Measurements from ENCODE around the gene BRME1. TPM values are rescaled to one million over a fixed set of nuclear protein-coding genes. Genes with fewer than 3 reads are reported as not detected.

Gene BRME1
- total RNA-seq, 1 donor from 2014 or later, result 3.7 TPM

- Mint-ChIP-seq H3K9me3 (ENCODE audit: unreplicated experiment) (no peaks in the 10 kb centered on the region), H3K4me1 (ENCODE audit: unreplicated experiment) (peaks cover 4% of the 10 kb centered on the region), H3K36me3 (ENCODE audit: unreplicated experiment) (no peaks in the 10 kb centered on the region), H3K27me3 (ENCODE audit: unreplicated experiment) (no peaks in the 10 kb centered on the region), H3K27ac (ENCODE audit: unreplicated experiment) (no peak overlapping the region), H3K4me3 (ENCODE audit: unreplicated experiment) (no peak overlapping the region)
- no peak for TF ChIP-seq CTCF (IDR thresholded peaks at IDR 0.05)
- no peak for DNase-seq (ENCODE audit: extremely low spot score, unreplicated experiment)
These were observed 17.6 kb downstream of the BRME1 start for GRCh38 chr19:13888281-13888680.

- no peak for DNase-seq (ENCODE audit: extremely low spot score, unreplicated experiment)
- no peaks in the 10 kb centered on the region for H3K36me3 Mint-ChIP-seq (ENCODE audit: unreplicated experiment)
- H3K27ac Mint-ChIP-seq (ENCODE audit: unreplicated experiment), result no peak overlapping the region
- H3K27me3 Mint-ChIP-seq (ENCODE audit: unreplicated experiment), result no peaks in the 10 kb centered on the region
- peaks cover 5% of the 10 kb centered on the region for H3K4me1 Mint-ChIP-seq (ENCODE audit: unreplicated experiment)
- no peak overlapping the region for H3K4me3 Mint-ChIP-seq (ENCODE audit: unreplicated experiment)
- no peak for TF ChIP-seq CTCF (IDR thresholded peaks at IDR 0.05)
- H3K9me3 Mint-ChIP-seq (ENCODE audit: unreplicated experiment), result no peaks in the 10 kb centered on the region
These were observed 18.4 kb downstream of the BRME1 start for GRCh38 chr19:13887517-13887916.

DNA sequence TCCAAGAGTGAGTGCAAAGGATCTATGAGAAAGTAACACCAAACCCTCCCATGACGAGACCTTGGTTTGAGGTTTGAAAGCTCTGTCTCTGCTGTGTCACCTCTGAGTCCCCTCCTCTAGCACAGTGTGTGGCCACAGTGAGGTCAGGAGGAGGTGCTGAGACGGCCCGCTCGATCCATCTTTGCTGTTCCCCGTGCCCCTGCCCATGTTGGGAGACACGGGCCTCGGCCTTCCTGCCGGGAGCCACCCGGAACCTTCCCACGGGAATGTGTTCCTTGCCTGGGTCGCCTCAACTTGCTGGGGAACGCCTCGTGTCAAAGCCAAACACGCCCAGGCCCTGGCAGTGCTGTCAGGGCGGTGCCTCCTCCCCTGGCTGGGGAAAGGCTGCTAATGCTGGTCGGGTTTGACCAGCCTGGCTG, 18.9 kb downstream of the BRME1 start:
- Mint-ChIP-seq H3K4me1 (ENCODE audit: unreplicated experiment) (peaks cover 10% of the 10 kb centered on the region), H3K36me3 (ENCODE audit: unreplicated experiment) (no peaks in the 10 kb centered on the region), H3K9me3 (ENCODE audit: unreplicated experiment) (no peaks in the 10 kb centered on the region), H3K27ac (ENCODE audit: unreplicated experiment) (no peak overlapping the region), H3K4me3 (ENCODE audit: unreplicated experiment) (no peak overlapping the region), H3K27me3 (ENCODE audit: unreplicated experiment) (no peaks in the 10 kb centered on the region)
- TF ChIP-seq CTCF (IDR thresholded peaks at IDR 0.05), result no peak
- DNase-seq (ENCODE audit: extremely low spot score, unreplicated experiment), result no peak

DNA sequence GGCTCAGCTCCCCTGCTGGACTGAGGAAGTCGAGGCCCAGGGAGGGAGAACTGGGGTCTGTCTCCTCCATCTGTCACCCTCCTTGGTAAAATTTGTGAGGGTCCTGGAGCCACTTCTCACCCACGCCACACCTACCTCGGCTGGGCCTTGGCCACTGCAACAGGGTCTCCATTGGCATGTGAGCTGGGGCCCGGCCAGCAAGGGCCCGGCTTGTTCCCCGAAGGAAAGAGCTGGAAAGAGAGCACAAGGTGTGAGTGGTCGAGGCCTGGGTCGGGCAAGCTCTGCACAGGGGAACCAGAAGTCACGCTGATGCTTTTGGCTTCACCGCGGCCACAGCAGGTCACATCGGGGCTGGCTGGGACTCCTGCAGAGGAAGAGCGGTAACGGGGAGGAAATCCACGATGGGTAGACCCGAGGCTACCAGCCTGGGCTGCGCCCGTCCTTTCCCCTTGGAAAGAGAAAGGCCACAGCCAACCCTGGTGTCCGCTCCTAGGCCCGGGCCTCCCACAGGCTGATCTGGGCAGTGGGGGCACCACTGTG, 20.0 kb downstream of the BRME1 start:
- Mint-ChIP-seq H3K27ac (ENCODE audit: unreplicated experiment) (no peak overlapping the region), H3K4me1 (ENCODE audit: unreplicated experiment) (peaks cover 21% of the 10 kb centered on the region), H3K27me3 (ENCODE audit: unreplicated experiment) (no peaks in the 10 kb centered on the region), H3K36me3 (ENCODE audit: unreplicated experiment) (no peaks in the 10 kb centered on the region), H3K4me3 (ENCODE audit: unreplicated experiment) (no peak overlapping the region), H3K9me3 (ENCODE audit: unreplicated experiment) (no peaks in the 10 kb centered on the region)
- TF ChIP-seq CTCF (IDR thresholded peaks at IDR 0.05), result no peak
- no peak for DNase-seq (ENCODE audit: extremely low spot score, unreplicated experiment)

GRCh38 chr19:13884726-13885591, 21.0 kb downstream of the BRME1 start:
- Mint-ChIP-seq H3K27me3 (ENCODE audit: unreplicated experiment) (no peaks in the 10 kb centered on the region), H3K36me3 (ENCODE audit: unreplicated experiment) (no peaks in the 10 kb centered on the region), H3K27ac (ENCODE audit: unreplicated experiment) (no peak overlapping the region), H3K9me3 (ENCODE audit: unreplicated experiment) (no peaks in the 10 kb centered on the region), H3K4me1 (ENCODE audit: unreplicated experiment) (peaks cover 30% of the 10 kb centered on the region), H3K4me3 (ENCODE audit: unreplicated experiment) (no peak overlapping the region)
- DNase-seq (ENCODE audit: extremely low spot score, unreplicated experiment), result no peak
- TF ChIP-seq CTCF (IDR thresholded peaks at IDR 0.05), result no peak
